ENCODE data around the gene KSR2.

DNA sequence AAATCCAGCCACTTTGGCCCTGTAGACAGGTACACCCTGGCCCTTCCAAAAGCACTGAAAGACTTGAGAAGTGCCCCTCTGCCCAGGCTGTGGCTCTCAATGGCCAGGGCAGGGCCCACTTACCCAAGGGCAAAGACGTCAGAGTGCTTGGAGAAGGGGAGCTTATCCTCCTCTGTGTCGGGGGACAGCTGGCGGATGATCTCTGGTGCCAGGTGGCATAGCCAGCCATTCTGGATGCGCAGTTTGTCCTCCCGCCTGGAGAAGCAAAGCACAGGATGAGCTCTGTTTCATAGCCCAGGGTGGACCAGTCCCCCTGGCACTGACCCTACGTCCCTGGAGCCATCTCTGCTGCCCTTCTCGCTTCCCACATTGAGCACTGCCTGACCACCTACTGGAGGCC, 492.4 kb downstream of the KSR2 start:
- TF ChIP-seq, protein P1, sequence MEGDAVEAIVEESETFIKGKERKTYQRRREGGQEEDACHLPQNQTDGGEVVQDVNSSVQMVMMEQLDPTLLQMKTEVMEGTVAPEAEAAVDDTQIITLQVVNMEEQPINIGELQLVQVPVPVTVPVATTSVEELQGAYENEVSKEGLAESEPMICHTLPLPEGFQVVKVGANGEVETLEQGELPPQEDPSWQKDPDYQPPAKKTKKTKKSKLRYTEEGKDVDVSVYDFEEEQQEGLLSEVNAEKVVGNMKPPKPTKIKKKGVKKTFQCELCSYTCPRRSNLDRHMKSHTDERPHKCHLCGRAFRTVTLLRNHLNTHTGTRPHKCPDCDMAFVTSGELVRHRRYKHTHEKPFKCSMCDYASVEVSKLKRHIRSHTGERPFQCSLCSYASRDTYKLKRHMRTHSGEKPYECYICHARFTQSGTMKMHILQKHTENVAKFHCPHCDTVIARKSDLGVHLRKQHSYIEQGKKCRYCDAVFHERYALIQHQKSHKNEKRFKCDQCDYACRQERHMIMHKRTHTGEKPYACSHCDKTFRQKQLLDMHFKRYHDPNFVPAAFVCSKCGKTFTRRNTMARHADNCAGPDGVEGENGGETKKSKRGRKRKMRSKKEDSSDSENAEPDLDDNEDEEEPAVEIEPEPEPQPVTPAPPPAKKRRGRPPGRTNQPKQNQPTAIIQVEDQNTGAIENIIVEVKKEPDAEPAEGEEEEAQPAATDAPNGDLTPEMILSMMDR (IDR thresholded peaks at IDR 0.05; ENCODE audit: low read length) = no peak
- no peak for TF ChIP-seq EZH2 (IDR thresholded peaks at IDR 0.05; ENCODE audit: borderline replicate concordance, low read length)
